ENCODE data around the gene CSMD2. TPM values are rescaled to one million over a fixed set of nuclear protein-coding genes. Genes with fewer than 3 reads are reported as not detected.

CSMD2 gene
- total RNA-seq, 1 donor from 2014 or later = under 0.01 TPM

- no peak for DNase-seq (ENCODE audit: low read depth in 2 of 2)
Observed at GRCh38 chr1:34156739-34157138, 8.3 kb downstream of the CSMD2 start.

- no peak for DNase-seq (ENCODE audit: low read depth in 2 of 2)
Observed at GRCh38 chr1:34155860-34156259, 9.2 kb downstream of the CSMD2 start.

- DNase-seq (ENCODE audit: low read depth in 2 of 2) = no peak
Observed at GRCh38 chr1:34153246-34153645, 11.8 kb downstream of the CSMD2 start.

- DNase-seq (ENCODE audit: low read depth in 2 of 2) = no peak
Observed at GRCh38 chr1:34149501-34149900, 15.5 kb downstream of the CSMD2 start.

- DNase-seq (ENCODE audit: low read depth in 2 of 2) = no peak
Observed at GRCh38 chr1:34147301-34147700, 17.7 kb downstream of the CSMD2 start.

- no peak for DNase-seq (ENCODE audit: low read depth in 2 of 2)
Observed at GRCh38 chr1:34144766-34145165, 20.3 kb downstream of the CSMD2 start.

- DNase-seq (ENCODE audit: low read depth in 2 of 2) = no peak
Observed at GRCh38 chr1:34143975-34144374, 21.1 kb downstream of the CSMD2 start.

- DNase-seq (ENCODE audit: low read depth in 2 of 2) = no peak
Observed at GRCh38 chr1:34140011-34140676, 24.9 kb downstream of the CSMD2 start.

- DNase-seq (ENCODE audit: low read depth in 2 of 2) = no peak
Observed at GRCh38 chr1:34137411-34137810, 27.6 kb downstream of the CSMD2 start.

GRCh38 chr1:34132161-34132420 is 32.9 kb downstream of the CSMD2 start:
- no peak for DNase-seq (ENCODE audit: low read depth in 2 of 2)

GRCh38 chr1:34131396-34132160 is 33.5 kb downstream of the CSMD2 start:
- DNase-seq (ENCODE audit: low read depth in 2 of 2) = no peak

- DNase-seq (ENCODE audit: low read depth in 2 of 2) = no peak
Observed at GRCh38 chr1:34130306-34130705, 34.7 kb downstream of the CSMD2 start.

- DNase-seq (ENCODE audit: low read depth in 2 of 2) = no peak
Observed at GRCh38 chr1:34129630-34130029, 35.4 kb downstream of the CSMD2 start.

GRCh38 chr1:34128186-34128889 is 36.7 kb downstream of the CSMD2 start:
- no peak for DNase-seq (ENCODE audit: low read depth in 2 of 2)

GRCh38 chr1:34127006-34128000 is 37.7 kb downstream of the CSMD2 start:
- DNase-seq (ENCODE audit: low read depth in 2 of 2) = no peak

- no peak for DNase-seq (ENCODE audit: low read depth in 2 of 2)
Observed at GRCh38 chr1:34126486-34126885, 38.5 kb downstream of the CSMD2 start.

- no peak for DNase-seq (ENCODE audit: low read depth in 2 of 2)
Observed at GRCh38 chr1:34125721-34126380, 39.2 kb downstream of the CSMD2 start.

GRCh38 chr1:34122080-34122932 is 42.7 kb downstream of the CSMD2 start:
- DNase-seq (ENCODE audit: low read depth in 2 of 2) = no peak

- DNase-seq (ENCODE audit: low read depth in 2 of 2) = no peak
Observed at GRCh38 chr1:34115233-34115632, 49.8 kb downstream of the CSMD2 start.

GRCh38 chr1:34113887-34114286 is 51.1 kb downstream of the CSMD2 start:
- DNase-seq (ENCODE audit: low read depth in 2 of 2) = no peak

Data from dermis microvascular lymphatic vessel endothelial cell (primary cell).